ENCODE results near the gene SLC37A1.

- TF ChIP-seq EZH2 (IDR thresholded peaks at IDR 0.05; ENCODE audit: low read depth), result no peak
- no peak for TF ChIP-seq CTCF (conservative IDR thresholded peaks at IDR 0.05)
These were observed 33.6 kb downstream of the SLC37A1 start for GRCh38 chr21:42547001-42547905.
